Spleen (tissue), 11 donors: ENCODE measurements around the gene RGMA. TPM values are rescaled to one million over a fixed set of nuclear protein-coding genes. Genes with fewer than 3 reads are reported as not detected.

Source experiments
- DNase-seq: peaks from one replicate; pipeline ENCODE4 v3.0.0-alpha.2; 2020
- H3K27ac ChIP-seq, 8 donors: fragments of 200-600 bp; sonication (generic) in 7 of 8; 1 replicate in 4 of 8; 2 replicates in 4 of 8; pipeline versions ENCODE4 v1.5.0 to v1.8.0; 2016 to 2021; ENCODE audit warnings: inconsistent platforms in 4 of 8, mild to moderate bottlenecking in 4 of 8, moderate library complexity in 1 of 8
- H3K27me3 ChIP-seq, 7 donors: fragments of 200-600 bp; sonication (generic) in 6 of 7; replicated peaks in 1 of 7; 1 replicate in 4 of 7; 2 replicates in 3 of 7; pipeline versions ENCODE4 v1.5.0 to v1.8.0; 2016 to 2021; ENCODE audit warnings: inconsistent platforms in 3 of 7, mild to moderate bottlenecking in 1 of 7
- H3K36me3 ChIP-seq, 6 donors: fragments of 200-600 bp; sonication (generic) in 5 of 6; 1 replicate in 4 of 6; 2 replicates in 2 of 6; pipeline versions ENCODE4 v1.5.0 to v1.8.0; 2016 to 2021; ENCODE audit warnings: inconsistent platforms in 2 of 6
- H3K4me1 ChIP-seq, 6 donors: fragments of 200-600 bp; sonication (generic) in 5 of 6; 1 replicate in 3 of 6; 2 replicates in 3 of 6; pipeline versions ENCODE4 v1.5.0 to v1.8.0; 2016 to 2021; ENCODE audit warnings: inconsistent platforms in 3 of 6
- H3K4me3 ChIP-seq, 8 donors: fragments of 200-600 bp; sonication (generic) in 7 of 8; 1 replicate in 4 of 8; 2 replicates in 4 of 8; pipeline versions ENCODE4 v1.5.0 to v1.8.0; 2016 to 2021; ENCODE audit warnings: inconsistent platforms in 4 of 8, mild to moderate bottlenecking in 4 of 8, moderate library complexity in 2 of 8
- H3K9me3 ChIP-seq, 8 donors: fragments of 200-600 bp; sonication (generic) in 7 of 8; 1 replicate in 4 of 8; 2 replicates in 4 of 8; pipeline versions ENCODE4 v1.5.0 to v1.8.0; 2016 to 2021; ENCODE audit warnings: inconsistent platforms in 4 of 8
- CTCF ChIP-seq, 11 experiments: fragments of 200-600 bp in 7 of 11; fragments of 450-650 bp in 4 of 11; sonication (generic) in 4 of 11; IDR thresholded peaks in 8 of 11; conservative IDR thresholded peaks in 3 of 11; 1 replicate in 7 of 11; 2 replicates in 4 of 11; pipeline versions ENCODE4 v1.4.0 to v1.8.0; 2016 to 2021; ENCODE audit warnings: antibody characterized with exemption in 11 of 11, inconsistent platforms in 4 of 11, mild to moderate bottlenecking in 1 of 11
- POLR2A ChIP-seq, 3 donors: fragments of 450-650 bp; IDR thresholded peaks; one replicate each; pipeline ENCODE4 v1.5.1; 2017; ENCODE audit warnings: antibody characterized with exemption in 3 of 3, mild to moderate bottlenecking in 1 of 3
- POLR2AphosphoS5 ChIP-seq, 3 donors: sonication (generic); formaldehyde crosslinking; IDR thresholded peaks; one replicate each; pipeline ENCODE4 v1.5.1; 2017; ENCODE audit warnings: antibody characterized with exemption in 3 of 3
- WGBS, 5 donors: extraction: QIAGEN DNeasy Blood & Tissue Kit in 3 of 5; methylation state at CpG; one replicate each; pipeline versions ENCODE4 v1.1.5 to v1.1.7; 2013 to 2018; 5-methylcytosine and 5-hydroxymethylcytosine counted together
- intact Hi-C: fragments of 100-400 bp; cut with DNase I; formaldehyde crosslinking; loops from one replicate; pipeline ENCODE4 v1.15.0; 2023; ENCODE audit warnings: low total_unique reads
- polyA plus RNA-seq, 3 donors: library from polyadenylated mRNA; stranded (reverse); fragments of 200-250 nt; gene quantifications; one replicate each; pipeline ENCODE4 v1.2.1, GENCODE V29; 2013
- total RNA-seq, 7 donors: library from RNA; depleted of rRNA in 3 of 7; stranded (reverse); fragments of >200 nt in 3 of 7; fragmentation: NEBNext Ultra II Directional in 4 of 7; extraction: Animal tissue kit (Norgen Biotek cat#: 25700) in 4 of 7; gene quantifications; one replicate each; pipeline versions ENCODE4 v1.1.0 to v1.2.1, GENCODE V29; 2016 to 2021
- donor health status: healthy with polysubstance abuse.
- donor health status: DM: no; HTN: no; CAD: no; lungs with moderate emphysema.
- donor health status: DM: no; HTN: no; CAD: no.
- donor health status: Bipolar disorder and iron deficiency.
- donor health status: healthy.
- donor health status: DM: no; HTN: no; CAD: no.
- donor health status: DM: yes; HTN: yes; CAD: no.

RGMA gene
- total and polyA plus RNA-seq, 10 donors = 0.37 to 3.1 (median 1.2) TPM

- no peak for TF ChIP-seq POLR2A (IDR thresholded peaks at IDR 0.05)
- no peak for TF ChIP-seq CTCF (IDR thresholded peaks at IDR 0.05 in 8 of 11, conservative IDR thresholded peaks at IDR 0.05 in 3 of 11)
- TF ChIP-seq POLR2AphosphoS5 (IDR thresholded peaks at IDR 0.05) = no peak
Measured at GRCh38 chr15:93072011-93072410, 17.0 kb downstream of the RGMA start.

GRCh38 chr15:93071469-93071936 lies 17.5 kb downstream of the RGMA start:
- Histone ChIP-seq H3K27ac (no peak overlapping the region), H3K4me1 (peaks cover 3 to 26% (median 18%) of the 10 kb centered on the region in 6 donors), H3K4me3 (peak overlapping the region; percentile 12 to 64 (median 34)), H3K9me3 (no peaks in the 10 kb centered on the region), H3K36me3 (no peaks in the 10 kb centered on the region), H3K27me3 (peaks cover 0 to 62% (median 31%) of the 10 kb centered on the region in 7 donors)
- TF ChIP-seq POLR2AphosphoS5 (IDR thresholded peaks at IDR 0.05) (no peak), POLR2A (IDR thresholded peaks at IDR 0.05) (no peak), CTCF (IDR thresholded peaks at IDR 0.05 in 8 of 11, conservative IDR thresholded peaks at IDR 0.05 in 3 of 11) (no peak)
- WGBS, 5 donors = 39 to 56% (median 48%) methylated on average over 21 to 22 of the region's 22 CpGs
- no peak for DNase-seq
- intact Hi-C loops = no loop called here

More at GRCh38 chr15:93072011-93072410, 17.0 kb downstream of the RGMA start:
- peak overlapping the region; percentile 21 to 64 (median 38) for H3K4me3 ChIP-seq
- peak overlapping the region in 2 of 8 donors; percentile 4 to 26 for H3K27ac ChIP-seq
- intact Hi-C loops = no loop called here
- H3K4me1 ChIP-seq = peaks cover 3 to 26% (median 18%) of the 10 kb centered on the region in 6 donors
- 1 to 5% (median 3%) methylated on average over 10 of the region's 10 CpGs for WGBS, 5 donors
- no peak for DNase-seq
- H3K9me3 ChIP-seq = no peaks in the 10 kb centered on the region
- H3K27me3 ChIP-seq = peaks cover 0 to 66% (median 31%) of the 10 kb centered on the region in 7 donors
- H3K36me3 ChIP-seq = no peaks in the 10 kb centered on the region

GRCh38 chr15:93070551-93071296 lies 18.3 kb downstream of the RGMA start:
- H3K4me3 ChIP-seq = no peak overlapping the region
- no peak for DNase-seq
- H3K27me3 ChIP-seq = peaks cover 0 to 68% (median 31%) of the 10 kb centered on the region in 7 donors
- H3K27ac ChIP-seq = no peak overlapping the region
- H3K36me3 ChIP-seq = no peaks in the 10 kb centered on the region
- TF ChIP-seq POLR2AphosphoS5 (IDR thresholded peaks at IDR 0.05) (no peak), POLR2A (IDR thresholded peaks at IDR 0.05) (no peak), CTCF (IDR thresholded peaks at IDR 0.05 in 8 of 11, conservative IDR thresholded peaks at IDR 0.05 in 3 of 11) (no peak)
- WGBS, 5 donors = 73 to 84% (median 76%) methylated on average over 10 of the region's 10 CpGs
- H3K9me3 ChIP-seq = no peaks in the 10 kb centered on the region
- intact Hi-C loops = no loop called here
- H3K4me1 ChIP-seq = peaks cover 3 to 26% (median 18%) of the 10 kb centered on the region in 6 donors

GRCh38 chr15:93070132-93070531 lies 18.9 kb downstream of the RGMA start:
- intact Hi-C loops = no loop called here
- no peaks in the 10 kb centered on the region for H3K9me3 ChIP-seq
- TF ChIP-seq POLR2A (IDR thresholded peaks at IDR 0.05) (no peak), POLR2AphosphoS5 (IDR thresholded peaks at IDR 0.05) (no peak), CTCF (IDR thresholded peaks at IDR 0.05 in 8 of 11, conservative IDR thresholded peaks at IDR 0.05 in 3 of 11) (no peak)
- 72 to 87% (median 83%) methylated on average over 10 of the region's 10 CpGs for WGBS, 5 donors
- peaks cover 3 to 26% (median 18%) of the 10 kb centered on the region in 6 donors for H3K4me1 ChIP-seq
- H3K36me3 ChIP-seq = no peaks in the 10 kb centered on the region
- peaks cover 0 to 63% (median 31%) of the 10 kb centered on the region in 7 donors for H3K27me3 ChIP-seq
- H3K27ac ChIP-seq = no peak overlapping the region
- DNase-seq = no peak
- H3K4me3 ChIP-seq = no peak overlapping the region
